HepG2 (cell line): ENCODE results near the gene NELL1. TPM values are rescaled to one million over a fixed set of nuclear protein-coding genes. Genes with fewer than 3 reads are reported as not detected.

ENCODE experiments used
- ATAC-seq: fragments of 200-7000 bp; cut with Tn5 transposase; 3 replicates; pipeline ENCODE4 v1.9.1; 2020; ENCODE audit warnings: mild to moderate bottlenecking, moderate library complexity
- BruUV-seq: library from RNA; stranded (reverse); fragments of 400-500 nt; replicated peaks from 2 replicates; lab custom pipeline; 2021; lab: Mats Ljungman, UMichigan
- CTCF ChIA-PET: fragments of 300-600 bp; formaldehyde crosslinking; extraction: SDS; loops from one replicate; lab custom pipeline; 2021; ENCODE audit warnings: low total read pairs, inconsistent platforms, low intra/inter-chr PET ratio; lab: Yijun Ruan, JAX
- POLR2A ChIA-PET: fragments of 350-600 bp; sonication (Branson Sonifier 250); formaldehyde crosslinking; loops from one replicate; lab custom pipeline; 2020; ENCODE audit warnings: antibody characterized with exemption, inconsistent platforms; lab: Yijun Ruan, JAX
- DNase-seq: peaks from one replicate; pipeline ENCODE4 v3.0.0-alpha.2; 2015; ENCODE audit warnings: low spot score
- FAIRE-seq: peaks from 3 replicates; lab custom pipeline; 2011; peaks lifted over from hg19 to GRCh38; lab: Jason Lieb, UNC
- H2AFZ ChIP-seq: one replicate; pipeline ENCODE4 v1.6.1; 2011; ENCODE audit warnings: low read length, inconsistent platforms
- H3K27ac ChIP-seq: fragments of 300-600 bp; 3 replicates; pipeline ENCODE4 v1.8.0; 2011; ENCODE audit warnings: mixed run types, mild to moderate bottlenecking, mixed read lengths, low read length, inconsistent platforms; ENCODE audit not compliant: insufficient read depth; ENCODE audit errors: extremely low read length
- H3K27me3 ChIP-seq, 2 experiments: fragments of 200-600 bp in 1 of 2; 2 replicates in 1 of 2; 3 replicates in 1 of 2; pipeline versions ENCODE4 v1.6.0 to v1.8.0; 2011; ENCODE audit warnings: low read length in 2 of 2, mild to moderate bottlenecking in 2 of 2, moderate library complexity in 2 of 2, inconsistent platforms in 1 of 2; ENCODE audit not compliant: insufficient read depth in 2 of 2, control insufficient read depth in 1 of 2
- H3K36me3 ChIP-seq, 2 experiments: fragments of 200-600 bp in 1 of 2; replicated peaks in 1 of 2; 2 replicates in 1 of 2; 3 replicates in 1 of 2; pipeline versions ENCODE4 v1.5.1 to v1.8.0; 2011; ENCODE audit warnings: low read length in 2 of 2, inconsistent platforms in 1 of 2; ENCODE audit not compliant: insufficient read depth in 2 of 2, control insufficient read depth in 1 of 2
- H3K4me1 ChIP-seq: 2 replicates; pipeline ENCODE4 v1.5.1; 2012; ENCODE audit warnings: low read length, inconsistent platforms; ENCODE audit not compliant: insufficient read depth
- H3K4me2 ChIP-seq: 2 replicates; pipeline ENCODE4 v1.6.0; 2011; ENCODE audit warnings: low read depth, low read length, inconsistent platforms
- H3K4me3 ChIP-seq, 3 experiments: fragments of 200-600 bp in 1 of 3; sonication (generic), shearing (Covaris generic) in 1 of 3; replicated peaks in 1 of 3; 2 replicates each; pipeline ENCODE4 v1.5.1; 2011 to 2016; ENCODE audit warnings: low read length in 3 of 3, inconsistent platforms in 2 of 3, low read depth in 2 of 3, mild to moderate bottlenecking in 2 of 3, control low read depth in 1 of 3, mixed read lengths in 1 of 3; ENCODE audit not compliant: insufficient read depth in 1 of 3
- H3K79me2 ChIP-seq: one replicate; pipeline ENCODE4 v1.6.1; 2011; ENCODE audit warnings: low read length, inconsistent platforms; ENCODE audit not compliant: insufficient read depth
- H3K9ac ChIP-seq: 2 replicates; pipeline ENCODE4 v1.6.0; 2011; ENCODE audit warnings: mild to moderate bottlenecking, low read depth, low read length, inconsistent platforms; ENCODE audit not compliant: insufficient read depth
- H3K9me3 ChIP-seq: 2 replicates; pipeline ENCODE4 v1.5.1; 2012; ENCODE audit warnings: mild to moderate bottlenecking, low read length
- H4K20me1 ChIP-seq: 2 replicates; pipeline ENCODE4 v1.6.0; 2011; ENCODE audit warnings: inconsistent platforms, mild to moderate bottlenecking, low read length, moderate library complexity; ENCODE audit not compliant: insufficient read depth
- BRCA1 ChIP-seq: sonication (generic); formaldehyde crosslinking; IDR thresholded peaks from 2 replicates; pipeline ENCODE4 v1.4.0; 2020; ENCODE audit warnings: missing genetic modification reagents
- HMG20B ChIP-seq: conservative IDR thresholded peaks from 2 replicates; pipeline ENCODE4 v1.6.1; 2016; ENCODE audit warnings: missing genetic modification reagents, missing compliant biosample characterization
- ONECUT2 ChIP-seq: sonication (generic); formaldehyde crosslinking; IDR thresholded peaks from 2 replicates; pipeline ENCODE4 v1.4.0; 2020; ENCODE audit warnings: missing genetic modification reagents
- XRCC5 ChIP-seq: fragments of 200-400 bp; formaldehyde crosslinking; optimal IDR thresholded peaks from 2 replicates; pipeline ENCODE3; 2017; ENCODE audit warnings: mild to moderate bottlenecking, low read length
- ZFP36L2 ChIP-seq: sonication (generic); formaldehyde crosslinking; IDR thresholded peaks from 2 replicates; pipeline ENCODE4 v1.4.0; 2020; ENCODE audit warnings: missing genetic modification reagents
- ZFP41 ChIP-seq: sonication (generic); formaldehyde crosslinking; IDR thresholded peaks from 2 replicates; pipeline ENCODE4 v1.4.0; 2020; ENCODE audit warnings: mild to moderate bottlenecking, missing genetic modification reagents, borderline replicate concordance
- ZNF24 ChIP-seq: fragments of 450-650 bp; IDR thresholded peaks from 2 replicates; pipeline ENCODE4 v1.6.1; 2017; ENCODE audit warnings: antibody characterized with exemption, mild to moderate bottlenecking
- ZNF790 ChIP-seq: sonication (generic); formaldehyde crosslinking; IDR thresholded peaks from 2 replicates; pipeline ENCODE4 v1.8.0; 2022; ENCODE audit warnings: missing genetic modification reagents, mild to moderate bottlenecking, borderline replicate concordance
- WGBS: methylation state at CpG from one replicate; pipeline ENCODE4 v1.1.6; 2017; ENCODE audit warnings: low lambda C conversion rate; 5-methylcytosine and 5-hydroxymethylcytosine counted together
- in situ Hi-C: cut with HindIII; loops from 2 replicates; pipeline ENCODE4 v1.10.0; 2017; ENCODE audit warnings: low pct_unique_long_range_greater_than_20kb; ENCODE audit not compliant: extremely low pct_ligation_motif_present
- intact Hi-C: fragments of 100-400 bp; cut with micrococcal nuclease; formaldehyde crosslinking; loops from one replicate; pipeline ENCODE4 v1.10.0; 2022; ENCODE audit not compliant: unreplicated experiment
- polyA plus RNA-seq, 8 experiments: library from polyadenylated mRNA; depleted of rRNA in 3 of 8; stranded (reverse) in 7 of 8; unstranded in 1 of 8; fragments of >200 nt; fragmentation: Illumina TruSeq in 4 of 8; extraction: Trizol in 4 of 8; gene quantifications; 2 replicates each; pipeline versions ENCODE4 v1.2.1 to v1.2.3, GENCODE V29; 2011 to 2016; ENCODE audit warnings: low read depth in 4 of 8, missing spikeins in 1 of 8, mixed read lengths in 1 of 8; ENCODE audit not compliant: insufficient read depth in 1 of 8
- total RNA-seq, 5 experiments: library from RNA; depleted of rRNA; stranded (reverse); fragments of >200 nt; fragmentation: Illumina TruSeq; extraction: Trizol; gene quantifications; 2 replicates each; pipeline ENCODE4 v1.2.3, GENCODE V29; 2016; ENCODE audit warnings: low read depth in 1 of 5
- TF ChIP-seq, protein P1 (sequence below): sonication (generic); formaldehyde crosslinking; IDR thresholded peaks from 2 replicates; pipeline ENCODE4 v1.4.0; 2020; ENCODE audit warnings: missing genetic modification reagents
- TF ChIP-seq, protein P2 (sequence below): IDR thresholded peaks from 2 replicates; pipeline ENCODE4 v1.6.1; 2018; ENCODE audit warnings: missing genetic modification reagents
- TF ChIP-seq, protein P3 (sequence below): sonication (generic); formaldehyde crosslinking; IDR thresholded peaks from 2 replicates; pipeline ENCODE4 v1.4.0; 2020; ENCODE audit warnings: missing genetic modification reagents, borderline replicate concordance
- TF ChIP-seq, protein P4 (sequence below): sonication (generic); formaldehyde crosslinking; IDR thresholded peaks from 2 replicates; pipeline ENCODE4; 2020; ENCODE audit warnings: missing genetic modification reagents, mild to moderate bottlenecking, borderline replicate concordance
- TF ChIP-seq, protein P5 (sequence below): sonication (generic); formaldehyde crosslinking; IDR thresholded peaks from 2 replicates; pipeline ENCODE4 v1.8.1; 2023; ENCODE audit warnings: mild to moderate bottlenecking, missing genetic modification reagents

NELL1 gene
- total and polyA plus RNA-seq, 2 of the 13 experiments (the other 11 are each of a cell fraction or from before 2014, with no cell fraction given) = not detected

DNA sequence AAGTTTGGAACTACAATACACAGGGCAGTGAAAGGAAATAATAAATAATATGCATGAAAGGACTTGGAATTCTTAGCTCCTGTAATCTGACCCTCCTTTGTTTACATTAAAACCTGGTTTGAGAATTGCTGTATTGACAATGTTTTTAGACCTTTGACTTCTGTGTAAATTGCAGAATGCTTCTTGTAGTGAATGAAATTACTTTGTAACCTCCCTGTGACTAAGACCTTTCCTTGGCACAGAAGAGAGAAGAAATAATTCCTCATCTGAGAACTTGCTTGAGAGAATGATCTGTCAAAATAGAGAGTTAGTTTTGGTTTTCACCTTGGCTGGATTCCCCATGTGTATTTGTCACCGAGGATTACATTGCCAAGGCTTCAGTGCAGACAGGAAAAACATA lies 883.5 kb downstream of the NELL1 start:
- no peak for ATAC-seq
- H3K4me1 ChIP-seq = no peaks in the 10 kb centered on the region
- no peak for FAIRE-seq
- H3K79me2 ChIP-seq = no peaks in the 10 kb centered on the region
- no peaks in the 10 kb centered on the region for H3K9me3 ChIP-seq
- POLR2A ChIA-PET = no interaction called here
- intact Hi-C loops = no loop called here
- WGBS = 0% methylated on average over 1 of the region's 1 CpG
- H3K4me3 ChIP-seq = no peak overlapping the region
- CTCF ChIA-PET = no interaction called here
- no peak overlapping the region for H3K4me2 ChIP-seq
- no peaks in the 10 kb centered on the region for H3K36me3 ChIP-seq
- no peak for DNase-seq
- no peak overlapping the region for H2AFZ ChIP-seq
- H3K27me3 ChIP-seq = no peaks in the 10 kb centered on the region
- no TSS peak for BruUV-seq
- H4K20me1 ChIP-seq = no peaks in the 10 kb centered on the region
- no peak overlapping the region for H3K27ac ChIP-seq
- in situ Hi-C loops = no loop called here
- no peak overlapping the region for H3K9ac ChIP-seq
- TF ChIP-seq HMG20B (CRISPR knock-in tag) (no peak), ZFP36L2 (CRISPR knock-in tag) (no peak), ZFP41 (CRISPR knock-in tag) (no peak), XRCC5 (no peak), ZNF24 (no peak), BRCA1 (CRISPR knock-in tag) (no peak), ONECUT2 (CRISPR knock-in tag) (no peak), ZNF790 (CRISPR knock-in tag) (no peak)
- TF ChIP-seq, protein P1, sequence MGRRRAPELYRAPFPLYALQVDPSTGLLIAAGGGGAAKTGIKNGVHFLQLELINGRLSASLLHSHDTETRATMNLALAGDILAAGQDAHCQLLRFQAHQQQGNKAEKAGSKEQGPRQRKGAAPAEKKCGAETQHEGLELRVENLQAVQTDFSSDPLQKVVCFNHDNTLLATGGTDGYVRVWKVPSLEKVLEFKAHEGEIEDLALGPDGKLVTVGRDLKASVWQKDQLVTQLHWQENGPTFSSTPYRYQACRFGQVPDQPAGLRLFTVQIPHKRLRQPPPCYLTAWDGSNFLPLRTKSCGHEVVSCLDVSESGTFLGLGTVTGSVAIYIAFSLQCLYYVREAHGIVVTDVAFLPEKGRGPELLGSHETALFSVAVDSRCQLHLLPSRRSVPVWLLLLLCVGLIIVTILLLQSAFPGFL (CRISPR knock-in tag) = no peak
- TF ChIP-seq, protein P2, sequence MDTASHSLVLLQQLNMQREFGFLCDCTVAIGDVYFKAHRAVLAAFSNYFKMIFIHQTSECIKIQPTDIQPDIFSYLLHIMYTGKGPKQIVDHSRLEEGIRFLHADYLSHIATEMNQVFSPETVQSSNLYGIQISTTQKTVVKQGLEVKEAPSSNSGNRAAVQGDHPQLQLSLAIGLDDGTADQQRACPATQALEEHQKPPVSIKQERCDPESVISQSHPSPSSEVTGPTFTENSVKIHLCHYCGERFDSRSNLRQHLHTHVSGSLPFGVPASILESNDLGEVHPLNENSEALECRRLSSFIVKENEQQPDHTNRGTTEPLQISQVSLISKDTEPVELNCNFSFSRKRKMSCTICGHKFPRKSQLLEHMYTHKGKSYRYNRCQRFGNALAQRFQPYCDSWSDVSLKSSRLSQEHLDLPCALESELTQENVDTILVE (CRISPR knock-in tag) = no peak
- TF ChIP-seq, protein P3, sequence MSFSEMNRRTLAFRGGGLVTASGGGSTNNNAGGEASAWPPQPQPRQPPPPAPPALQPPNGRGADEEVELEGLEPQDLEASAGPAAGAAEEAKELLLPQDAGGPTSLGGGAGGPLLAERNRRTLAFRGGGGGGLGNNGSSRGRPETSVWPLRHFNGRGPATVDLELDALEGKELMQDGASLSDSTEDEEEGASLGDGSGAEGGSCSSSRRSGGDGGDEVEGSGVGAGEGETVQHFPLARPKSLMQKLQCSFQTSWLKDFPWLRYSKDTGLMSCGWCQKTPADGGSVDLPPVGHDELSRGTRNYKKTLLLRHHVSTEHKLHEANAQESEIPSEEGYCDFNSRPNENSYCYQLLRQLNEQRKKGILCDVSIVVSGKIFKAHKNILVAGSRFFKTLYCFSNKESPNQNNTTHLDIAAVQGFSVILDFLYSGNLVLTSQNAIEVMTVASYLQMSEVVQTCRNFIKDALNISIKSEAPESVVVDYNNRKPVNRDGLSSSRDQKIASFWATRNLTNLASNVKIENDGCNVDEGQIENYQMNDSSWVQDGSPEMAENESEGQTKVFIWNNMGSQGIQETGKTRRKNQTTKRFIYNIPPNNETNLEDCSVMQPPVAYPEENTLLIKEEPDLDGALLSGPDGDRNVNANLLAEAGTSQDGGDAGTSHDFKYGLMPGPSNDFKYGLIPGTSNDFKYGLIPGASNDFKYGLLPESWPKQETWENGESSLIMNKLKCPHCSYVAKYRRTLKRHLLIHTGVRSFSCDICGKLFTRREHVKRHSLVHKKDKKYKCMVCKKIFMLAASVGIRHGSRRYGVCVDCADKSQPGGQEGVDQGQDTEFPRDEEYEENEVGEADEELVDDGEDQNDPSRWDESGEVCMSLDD (CRISPR knock-in tag) = no peak
- TF ChIP-seq, protein P4, sequence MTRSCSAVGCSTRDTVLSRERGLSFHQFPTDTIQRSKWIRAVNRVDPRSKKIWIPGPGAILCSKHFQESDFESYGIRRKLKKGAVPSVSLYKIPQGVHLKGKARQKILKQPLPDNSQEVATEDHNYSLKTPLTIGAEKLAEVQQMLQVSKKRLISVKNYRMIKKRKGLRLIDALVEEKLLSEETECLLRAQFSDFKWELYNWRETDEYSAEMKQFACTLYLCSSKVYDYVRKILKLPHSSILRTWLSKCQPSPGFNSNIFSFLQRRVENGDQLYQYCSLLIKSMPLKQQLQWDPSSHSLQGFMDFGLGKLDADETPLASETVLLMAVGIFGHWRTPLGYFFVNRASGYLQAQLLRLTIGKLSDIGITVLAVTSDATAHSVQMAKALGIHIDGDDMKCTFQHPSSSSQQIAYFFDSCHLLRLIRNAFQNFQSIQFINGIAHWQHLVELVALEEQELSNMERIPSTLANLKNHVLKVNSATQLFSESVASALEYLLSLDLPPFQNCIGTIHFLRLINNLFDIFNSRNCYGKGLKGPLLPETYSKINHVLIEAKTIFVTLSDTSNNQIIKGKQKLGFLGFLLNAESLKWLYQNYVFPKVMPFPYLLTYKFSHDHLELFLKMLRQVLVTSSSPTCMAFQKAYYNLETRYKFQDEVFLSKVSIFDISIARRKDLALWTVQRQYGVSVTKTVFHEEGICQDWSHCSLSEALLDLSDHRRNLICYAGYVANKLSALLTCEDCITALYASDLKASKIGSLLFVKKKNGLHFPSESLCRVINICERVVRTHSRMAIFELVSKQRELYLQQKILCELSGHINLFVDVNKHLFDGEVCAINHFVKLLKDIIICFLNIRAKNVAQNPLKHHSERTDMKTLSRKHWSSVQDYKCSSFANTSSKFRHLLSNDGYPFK (CRISPR knock-in tag) = no peak
- TF ChIP-seq, protein P5, sequence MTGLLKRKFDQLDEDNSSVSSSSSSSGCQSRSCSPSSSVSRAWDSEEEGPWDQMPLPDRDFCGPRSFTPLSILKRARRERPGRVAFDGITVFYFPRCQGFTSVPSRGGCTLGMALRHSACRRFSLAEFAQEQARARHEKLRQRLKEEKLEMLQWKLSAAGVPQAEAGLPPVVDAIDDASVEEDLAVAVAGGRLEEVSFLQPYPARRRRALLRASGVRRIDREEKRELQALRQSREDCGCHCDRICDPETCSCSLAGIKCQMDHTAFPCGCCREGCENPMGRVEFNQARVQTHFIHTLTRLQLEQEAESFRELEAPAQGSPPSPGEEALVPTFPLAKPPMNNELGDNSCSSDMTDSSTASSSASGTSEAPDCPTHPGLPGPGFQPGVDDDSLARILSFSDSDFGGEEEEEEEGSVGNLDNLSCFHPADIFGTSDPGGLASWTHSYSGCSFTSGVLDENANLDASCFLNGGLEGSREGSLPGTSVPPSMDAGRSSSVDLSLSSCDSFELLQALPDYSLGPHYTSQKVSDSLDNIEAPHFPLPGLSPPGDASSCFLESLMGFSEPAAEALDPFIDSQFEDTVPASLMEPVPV (CRISPR knock-in tag) = no peak
